Measurements from ENCODE around the gene WDR91.

GRCh38 chr7:135193615-135194081 is 17.7 kb downstream of the WDR91 start:
- TF ChIP-seq EZH2 (IDR thresholded peaks at IDR 0.05; ENCODE audit: borderline replicate concordance, low read length) (no peak), CTCF (conservative IDR thresholded peaks at IDR 0.05 in 1 of 2, IDR thresholded peaks at IDR 0.05 in 1 of 2; ENCODE audit: extremely low read depth in 1 of 2, insufficient read depth in 1 of 2, low read depth in 1 of 2, low read length in 2 of 2) (no peak)
